GM21423 (cell line): ENCODE results near the gene FARP1.

Experiments used
- ATAC-seq: cut with Tn5 transposase; IDR thresholded peaks from one replicate; pipeline ENCODE4 v1.9.1; 2021; ENCODE audit warnings: mild to moderate bottlenecking, moderate library complexity; ENCODE audit not compliant: unreplicated experiment

The FARP1 gene

GRCh38 chr13:98129059-98129746, 13.7 kb upstream of the FARP1 start:
- no peak for ATAC-seq

DNA sequence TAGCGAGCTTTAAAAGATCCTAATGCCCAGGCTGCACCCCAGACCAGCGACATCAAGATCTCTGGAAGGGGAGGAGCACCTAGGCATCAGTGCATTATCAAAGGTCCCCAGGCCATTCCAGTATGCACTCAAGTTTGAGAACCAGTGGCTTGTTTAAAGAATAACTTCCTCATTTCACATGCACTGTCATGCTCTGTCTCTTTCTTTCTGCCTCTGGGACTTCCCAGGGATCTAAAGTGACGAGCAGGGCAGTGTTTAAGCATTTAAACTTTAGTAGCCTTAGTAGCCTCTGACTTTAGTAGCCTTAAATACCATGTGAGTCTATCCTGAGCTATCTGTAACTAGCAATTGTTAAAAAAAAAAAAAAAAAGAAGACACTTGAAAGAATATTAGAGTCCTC, 8.9 kb upstream of the FARP1 start:
- ATAC-seq = peak; percentile 98

GRCh38 chr13:98134901-98135300, 8.0 kb upstream of the FARP1 start:
- ATAC-seq = no peak

GRCh38 chr13:98141091-98141490, 1.8 kb upstream of the FARP1 start:
- no peak for ATAC-seq

DNA sequence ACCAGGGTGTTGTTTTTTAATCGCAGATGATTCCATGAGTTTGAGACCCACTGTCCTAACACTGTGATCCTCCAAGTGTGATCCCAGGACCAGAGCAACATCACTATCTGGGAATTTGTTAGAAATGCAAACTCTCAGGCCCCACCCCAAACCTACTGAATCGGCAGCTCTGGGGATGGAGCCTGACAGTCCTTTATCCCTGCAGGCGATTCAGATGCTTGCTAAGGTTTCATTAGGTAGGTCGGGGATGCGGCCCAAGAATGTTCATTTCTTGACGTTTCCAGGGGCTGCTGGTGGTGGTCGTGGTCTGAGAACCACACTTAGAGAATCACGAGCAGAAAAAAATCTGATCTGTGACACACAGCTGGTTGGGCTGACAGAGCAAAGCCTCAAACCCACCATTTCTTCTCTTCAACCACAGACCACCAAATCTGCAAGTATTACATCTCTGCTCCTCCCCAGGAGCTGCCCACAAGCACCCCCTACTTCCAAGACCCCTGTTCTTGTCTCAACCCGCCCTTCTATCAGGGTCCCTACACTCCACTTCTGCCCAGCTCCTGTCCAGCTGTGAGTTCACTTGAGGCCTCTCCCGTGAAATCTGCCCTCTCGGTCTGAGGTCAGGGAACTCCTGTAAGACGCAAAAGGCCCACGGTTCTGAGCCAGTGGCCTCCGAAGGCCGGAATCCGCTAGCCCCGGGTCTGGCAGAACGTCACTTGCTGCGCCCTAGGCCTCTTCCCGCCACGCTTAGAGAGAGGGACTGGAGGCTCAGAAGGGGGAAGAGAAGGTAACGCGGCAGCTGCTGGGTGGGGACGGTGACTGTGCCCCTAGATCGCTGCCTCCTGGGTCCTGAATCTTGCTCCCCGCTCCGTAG, 1.1 kb upstream of the FARP1 start:
- no peak for ATAC-seq

- peak; percentile 25 for ATAC-seq
These were observed 261 bp downstream of the FARP1 start for GRCh38 chr13:98143157-98143553.

GRCh38 chr13:98143601-98144026, 720 bp downstream of the FARP1 start:
- ATAC-seq = peak; percentile 6

DNA sequence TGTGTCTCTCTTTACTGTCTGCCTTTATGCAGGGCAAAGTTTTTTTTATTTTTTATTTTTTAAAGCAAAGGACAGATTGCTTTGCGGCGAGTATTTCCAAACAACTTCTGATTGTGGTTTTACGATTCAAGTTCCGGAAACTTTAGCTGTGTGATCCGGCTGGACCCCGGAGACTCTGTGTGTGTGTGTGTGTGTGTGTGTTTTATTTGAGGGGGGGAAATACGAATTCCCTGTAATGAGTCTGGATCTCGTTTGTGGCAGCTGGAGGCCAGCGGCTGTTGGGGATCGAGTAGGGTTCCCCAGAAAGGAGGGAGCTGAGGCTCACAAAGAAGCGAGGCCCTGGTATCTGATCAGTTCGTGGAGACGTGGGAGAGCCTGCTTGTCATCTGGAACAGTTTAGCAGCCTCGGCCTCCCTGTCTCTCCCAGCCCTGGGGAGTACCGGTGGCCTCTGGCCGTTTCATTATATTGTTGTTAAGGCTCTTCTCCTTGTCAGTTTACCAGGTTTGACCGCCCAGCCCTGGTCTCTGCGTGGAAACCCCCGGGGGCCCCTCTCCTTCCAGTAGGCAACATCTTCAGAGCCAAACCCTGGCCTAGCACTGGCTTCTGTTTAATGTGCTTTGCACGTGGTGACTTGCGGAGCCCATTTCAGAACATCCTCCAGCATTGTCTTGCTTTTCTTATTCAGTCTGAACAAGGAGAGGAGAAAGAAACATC, 1.3 kb downstream of the FARP1 start:
- ATAC-seq = no peak

- ATAC-seq = no peak
These were observed 2.0 kb downstream of the FARP1 start for GRCh38 chr13:98144801-98145350.

DNA sequence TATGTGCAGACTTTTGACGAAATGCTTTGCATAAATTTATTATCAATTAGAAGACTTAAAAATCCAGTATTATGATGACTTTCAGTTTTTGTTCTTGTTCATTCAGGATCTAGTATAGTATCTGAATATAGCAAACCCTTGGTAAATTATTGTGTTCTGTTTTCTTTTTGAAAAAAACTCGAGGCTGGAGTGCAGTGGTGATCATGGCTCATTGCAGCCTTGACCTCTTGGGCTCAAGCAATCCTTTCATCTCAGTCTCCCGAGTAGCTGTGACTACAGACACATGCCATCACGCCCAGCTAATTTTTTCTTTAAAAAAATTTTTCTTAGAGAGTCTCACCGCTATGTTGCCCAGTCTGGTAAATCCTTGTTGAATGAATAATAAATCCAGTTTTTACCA, 4.6 kb downstream of the FARP1 start:
- ATAC-seq = no peak

- ATAC-seq = no peak
These were observed 8.1 kb downstream of the FARP1 start for GRCh38 chr13:98150832-98151479.

GRCh38 chr13:98155475-98156109, 12.7 kb downstream of the FARP1 start:
- ATAC-seq = no peak

GRCh38 chr13:98156259-98156658, 13.4 kb downstream of the FARP1 start:
- ATAC-seq = no peak

- ATAC-seq = no peak
These were observed 14.3 kb downstream of the FARP1 start for GRCh38 chr13:98157188-98157587.

- no peak for ATAC-seq
These were observed 14.7 kb downstream of the FARP1 start for GRCh38 chr13:98157609-98158008.

DNA sequence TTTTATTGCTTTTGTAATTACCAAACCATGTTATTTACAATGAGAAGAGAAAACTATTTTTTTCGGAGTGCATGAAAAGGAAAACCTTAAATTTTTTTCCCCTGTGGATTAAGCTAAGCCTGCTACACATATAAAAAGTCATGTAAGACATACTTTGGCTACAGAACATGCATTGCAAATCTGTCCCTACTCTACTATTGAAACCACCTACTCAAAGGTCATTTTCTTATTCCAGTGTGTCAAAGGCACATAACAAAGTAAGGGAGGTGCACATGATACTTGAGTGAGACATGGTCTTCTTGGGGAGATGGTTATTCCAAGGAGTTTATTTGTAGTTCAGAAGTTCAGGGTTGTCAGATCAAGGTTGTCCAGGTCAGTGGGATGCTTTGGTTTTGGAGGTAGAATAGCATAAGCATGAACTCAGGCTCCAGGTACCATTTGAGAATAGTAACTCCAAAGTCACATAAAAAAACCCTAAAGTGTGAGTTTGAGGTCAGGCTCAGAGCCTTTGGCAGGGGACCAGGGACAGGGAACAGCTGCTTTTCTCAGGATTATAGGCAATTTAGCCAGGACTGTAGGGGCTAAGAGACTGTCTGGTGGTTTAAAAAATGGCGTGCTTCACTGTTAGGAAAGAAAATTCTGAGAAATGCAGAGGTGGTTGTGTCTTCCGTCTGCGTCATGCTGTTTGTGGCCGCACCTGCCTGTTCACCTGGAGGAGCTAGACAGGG, 15.4 kb downstream of the FARP1 start:
- ATAC-seq = no peak

DNA sequence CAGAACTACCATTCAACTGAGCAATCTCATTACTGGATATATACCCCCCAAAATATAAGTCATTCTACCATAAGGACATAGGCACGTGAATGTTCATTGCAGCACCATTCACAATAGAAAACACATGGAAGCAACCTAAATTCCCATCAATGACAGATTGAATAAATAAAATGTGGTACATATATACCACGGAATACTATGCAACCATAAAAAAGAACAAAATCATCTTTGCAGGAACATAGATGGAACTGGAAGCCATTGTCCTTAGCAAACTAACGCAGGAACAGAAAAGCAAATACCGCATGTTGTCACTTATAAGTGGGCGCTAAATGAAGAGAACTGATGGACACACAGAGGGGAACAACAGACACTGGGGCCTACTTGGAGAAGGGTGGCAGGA, 20.0 kb downstream of the FARP1 start:
- ATAC-seq = no peak

DNA sequence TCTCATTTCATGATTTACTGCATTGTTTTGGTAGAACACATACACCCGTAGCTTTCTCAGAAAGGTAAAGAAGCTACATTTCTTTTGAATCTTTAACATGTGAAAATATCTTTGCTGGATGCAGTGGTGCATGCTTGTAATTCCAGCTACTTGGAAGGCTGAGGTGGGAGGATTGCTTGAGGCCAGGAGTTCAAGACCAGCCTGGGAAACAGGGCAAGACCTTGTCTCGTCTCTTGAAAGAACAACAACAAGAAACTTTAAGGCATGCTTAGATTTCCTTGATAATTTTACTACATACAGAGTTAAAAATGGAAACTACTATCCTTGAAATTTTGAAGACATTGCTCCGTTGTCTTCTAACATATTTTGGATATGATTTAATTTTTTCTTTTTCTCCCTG, 26.4 kb downstream of the FARP1 start:
- no peak for ATAC-seq

DNA sequence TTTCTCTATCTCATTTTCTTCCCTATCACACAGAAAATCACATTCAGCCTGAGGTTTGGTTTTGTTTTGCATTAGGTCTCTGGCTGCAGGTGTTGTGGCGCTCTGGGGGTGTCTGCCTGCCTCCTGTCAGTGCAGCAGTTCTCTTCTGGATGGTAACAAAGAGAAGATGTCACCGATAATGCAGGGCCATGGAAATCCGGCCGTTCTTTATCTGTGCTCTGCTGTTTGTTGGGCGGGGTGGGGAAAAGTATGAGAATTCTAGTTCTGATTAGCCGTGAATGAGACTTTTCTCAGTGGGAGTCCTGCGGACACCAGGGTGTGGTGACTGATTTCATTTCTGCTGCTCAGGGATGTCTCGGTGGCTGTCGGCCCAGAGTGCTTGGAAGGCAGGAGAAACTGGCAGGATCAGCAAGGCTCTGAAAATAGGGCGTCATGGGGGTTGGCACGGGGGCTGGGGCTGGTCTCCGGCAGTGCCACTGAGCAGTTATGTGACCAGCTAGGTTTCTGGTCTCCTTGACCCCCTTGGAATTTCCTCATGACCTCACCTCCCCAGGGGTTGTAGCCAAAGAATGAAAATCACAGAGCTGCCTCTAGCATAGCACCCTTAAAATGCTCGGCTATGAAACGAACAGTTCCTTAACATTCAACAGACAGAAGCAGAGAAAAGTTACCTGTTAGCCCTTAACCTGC, 29.2 kb downstream of the FARP1 start:
- ATAC-seq = no peak
